Cardiac fibroblast (primary cell): ENCODE measurements around the gene TTLL5.
A peak's percentile ranks its signal among the peaks of the same experiment; 100 is the strongest.

Source experiments
- DNase-seq, 2 donors: peaks; one replicate each; pipeline versions ENCODE4 v3.0.0 to v3.0.0-alpha.2; 2010; ENCODE audit warnings: low read depth in 2 of 2
- H3K4me3 ChIP-seq, 2 donors: replicated peaks in 1 of 2; 1 replicate in 1 of 2; 2 replicates in 1 of 2; pipeline ENCODE4 v1.5.1; 2011; ENCODE audit warnings: low read depth in 2 of 2, low read length in 2 of 2, mild to moderate bottlenecking in 2 of 2, moderate library complexity in 1 of 2
- CTCF ChIP-seq: IDR thresholded peaks from one replicate; pipeline ENCODE4 v1.5.1; 2011; ENCODE audit warnings: low read depth, mild to moderate bottlenecking, low read length, inconsistent platforms

The TTLL5 gene

GRCh38 chr14:75860561-75861160 lies 199.6 kb downstream of the TTLL5 start:
- no peak for DNase-seq
- H3K4me3 ChIP-seq = no peak overlapping the region
- no peak for TF ChIP-seq CTCF

- no peak overlapping the region for H3K4me3 ChIP-seq
- DNase-seq = peak; percentile 84 to 86
- no peak for TF ChIP-seq CTCF
These were observed 200.1 kb downstream of the TTLL5 start for GRCh38 chr14:75861161-75861621.

GRCh38 chr14:75863221-75863620 lies 202.2 kb downstream of the TTLL5 start:
- H3K4me3 ChIP-seq = no peak overlapping the region
- DNase-seq = no peak
- TF ChIP-seq CTCF = no peak

- TF ChIP-seq CTCF = no peak
- H3K4me3 ChIP-seq = no peak overlapping the region
- peak; percentile 67 to 86 for DNase-seq
These were observed 203.3 kb downstream of the TTLL5 start for GRCh38 chr14:75864352-75864751.

GRCh38 chr14:75865531-75865930 lies 204.5 kb downstream of the TTLL5 start:
- no peak overlapping the region for H3K4me3 ChIP-seq
- DNase-seq = peak in 1 of 2 donors; percentile 22
- no peak for TF ChIP-seq CTCF

GRCh38 chr14:75866970-75867369 lies 205.9 kb downstream of the TTLL5 start:
- no peak for DNase-seq
- no peak for TF ChIP-seq CTCF
- no peak overlapping the region for H3K4me3 ChIP-seq
